IPS DF 4.7 (cell line): ENCODE measurements around the gene AREL1.
"Not testable (repeated sequence)": the region's sequence is repeated elsewhere in the genome, so short reads cannot be mapped to it uniquely, and the experiment has no call there.

Source experiments
- DNase-seq: peaks from one replicate; pipeline ENCODE4 v3.0.0-alpha.2; 2013; ENCODE audit warnings: low spot score; ENCODE audit errors: extremely low read depth

AREL1 gene

GRCh38 chr14:74712499-74713394, at the start of gene AREL1, which contains the start of gene FCF1:
Gene AREL1, minus strand, starts transcription at chr14:74713080. Its CDS starts 27,465 bp downstream, at chr14:74685615.
Gene FCF1, plus strand, starts transcription at chr14:74713144. Its CDS starts 54 bp downstream, at chr14:74713198.
- peak; percentile 86 for DNase-seq

GRCh38 chr14:74758505-74758904, 45.6 kb upstream of the AREL1 start:
- not testable (repeated sequence) for DNase-seq

GRCh38 chr14:74756326-74756725, 43.4 kb upstream of the AREL1 start:
- no peak for DNase-seq

GRCh38 chr14:74754899-74755298, 42.0 kb upstream of the AREL1 start:
- DNase-seq = no peak

GRCh38 chr14:74754157-74754556, 41.3 kb upstream of the AREL1 start:
- no peak for DNase-seq

GRCh38 chr14:74747237-74747636, 34.4 kb upstream of the AREL1 start:
- no peak for DNase-seq

- DNase-seq = no peak
Measured at GRCh38 chr14:74739293-74740030, 26.6 kb upstream of the AREL1 start.

GRCh38 chr14:74737753-74738325, 25.0 kb upstream of the AREL1 start:
- no peak for DNase-seq

GRCh38 chr14:74735125-74735524, 22.2 kb upstream of the AREL1 start:
- no peak for DNase-seq

GRCh38 chr14:74733221-74733620, 20.3 kb upstream of the AREL1 start:
- no peak for DNase-seq

- no peak for DNase-seq
Measured at GRCh38 chr14:74732387-74732786, 19.5 kb upstream of the AREL1 start.

- no peak for DNase-seq
Measured at GRCh38 chr14:74723134-74723533, 10.3 kb upstream of the AREL1 start.

GRCh38 chr14:74720526-74720925, 7.6 kb upstream of the AREL1 start:
- DNase-seq = no peak

GRCh38 chr14:74713395-74713735, 485 bp upstream of the AREL1 start:
- no peak for DNase-seq

GRCh38 chr14:74711651-74712050, 1.2 kb downstream of the AREL1 start:
- DNase-seq = no peak

- no peak for DNase-seq
Measured at GRCh38 chr14:74710480-74710879, 2.4 kb downstream of the AREL1 start.

- no peak for DNase-seq
Measured at GRCh38 chr14:74705613-74706500, 7.0 kb downstream of the AREL1 start.

- no peak for DNase-seq
Measured at GRCh38 chr14:74704656-74705055, 8.2 kb downstream of the AREL1 start.

- DNase-seq = no peak
Measured at GRCh38 chr14:74703043-74703442, 9.8 kb downstream of the AREL1 start.

GRCh38 chr14:74702293-74702692, 10.6 kb downstream of the AREL1 start:
- DNase-seq = no peak

- no peak for DNase-seq
Measured at GRCh38 chr14:74698465-74698864, 14.4 kb downstream of the AREL1 start.
